ENCODE data around the gene ARL6IP4. TPM values are rescaled to one million over a fixed set of nuclear protein-coding genes. Genes with fewer than 3 reads are reported as not detected.

The ARL6IP4 gene
- total RNA-seq, 2 experiments from 2014 or later: 204 to 211 TPM

GRCh38 chr12:122964439-122965257 lies 15.8 kb upstream of the ARL6IP4 start:
- Mint-ChIP-seq H3K27me3 (no peaks in the 10 kb centered on the region), H3K9me3 (no peaks in the 10 kb centered on the region), H3K4me1 (peaks cover 9% of the 10 kb centered on the region), H3K27ac (peak overlapping the region; percentile 58), H3K36me3 (no peaks in the 10 kb centered on the region), H3K4me3 (peak overlapping the region; percentile 70)
- ATAC-seq (ENCODE audit: low read depth) (no peak), DNase-seq (no peak)
- POLR2A ChIA-PET: interaction anchor here (0.9 to 1.1 kb wide), 2 partner anchors 10 to 64 kb away, joined by 3 to 4 read pairs; partner anchors contain the start of gene OGFOD2

DNA sequence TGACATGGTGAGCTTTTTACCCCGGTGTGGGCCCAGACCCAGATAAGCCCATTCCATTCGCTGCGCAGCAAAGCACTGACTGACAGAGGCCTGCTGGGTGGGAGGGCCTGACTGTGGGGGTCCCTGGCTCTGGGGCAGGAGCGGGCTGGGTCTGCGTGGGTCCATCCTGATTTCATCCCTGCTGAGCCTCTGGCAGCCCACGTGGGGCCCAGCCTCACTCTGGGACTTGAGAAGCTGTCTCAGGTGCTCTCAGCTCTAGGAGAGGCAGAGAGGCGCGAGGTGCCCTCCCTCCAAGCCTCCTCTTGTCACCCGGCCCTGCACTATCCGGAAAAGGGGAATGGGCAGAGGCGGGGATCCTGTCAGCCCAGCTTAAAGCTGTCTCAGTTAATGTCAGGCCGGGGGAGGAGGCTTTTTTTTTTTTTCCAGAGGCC lies 15.1 kb upstream of the ARL6IP4 start:
- H3K4me3 Mint-ChIP-seq: peak overlapping the region; percentile 70
- no peaks in the 10 kb centered on the region for H3K36me3 Mint-ChIP-seq
- no peak for DNase-seq
- H3K4me1 Mint-ChIP-seq: peaks cover 9% of the 10 kb centered on the region
- H3K27me3 Mint-ChIP-seq: no peaks in the 10 kb centered on the region
- POLR2A ChIA-PET: interaction anchor here (0.9 to 2.4 kb wide), 4 partner anchors 9 to 268 kb away, joined by 3 to 23 read pairs (median 10); partner anchors contain the start of genes MPHOSPH9, MTRFR and OGFOD2
- no peak for ATAC-seq (ENCODE audit: low read depth)
- no peaks in the 10 kb centered on the region for H3K9me3 Mint-ChIP-seq
- no peak overlapping the region for H3K27ac Mint-ChIP-seq

- Mint-ChIP-seq H3K4me1 (peaks cover 9% of the 10 kb centered on the region), H3K9me3 (no peaks in the 10 kb centered on the region), H3K27me3 (no peaks in the 10 kb centered on the region), H3K27ac (no peak within 1 kb of the TSS), H3K4me3 (peak within 1 kb of the TSS; percentile 67), H3K36me3 (no peaks in the 10 kb centered on the region)
- peak; percentile 94 for DNase-seq
- ATAC-seq (ENCODE audit: low read depth): peak; percentile 97
- POLR2A ChIA-PET: interaction anchor here (0.6 to 2.4 kb wide), 7 partner anchors 9 to 272 kb away, joined by 3 to 23 read pairs (median 5); partner anchors contain the start of genes ARL6IP4, MPHOSPH9, MTRFR and OGFOD2
Measured at GRCh38 chr12:122965851-122966742, 14.4 kb upstream of the ARL6IP4 start, which contains the start of gene ABCB9. Gene ABCB9 (minus strand): TSS chr12:122966463. CDS start chr12:122960235, 6,228 bp downstream.

- Mint-ChIP-seq H3K4me3 (peak overlapping the region; percentile 3), H3K9me3 (no peaks in the 10 kb centered on the region), H3K27me3 (no peaks in the 10 kb centered on the region), H3K4me1 (peaks cover 9% of the 10 kb centered on the region), H3K27ac (no peak overlapping the region), H3K36me3 (no peaks in the 10 kb centered on the region)
- ATAC-seq (ENCODE audit: low read depth): no peak
- POLR2A ChIA-PET: interaction anchor here (0.5 to 2.4 kb wide), 8 partner anchors 8 to 630 kb away, joined by 3 to 23 read pairs (median 4); partner anchors contain the start of genes ARL6IP4, MPHOSPH9, MTRFR and OGFOD2
- DNase-seq: no peak
Measured at GRCh38 chr12:122966743-122967550, 13.5 kb upstream of the ARL6IP4 start.

DNA sequence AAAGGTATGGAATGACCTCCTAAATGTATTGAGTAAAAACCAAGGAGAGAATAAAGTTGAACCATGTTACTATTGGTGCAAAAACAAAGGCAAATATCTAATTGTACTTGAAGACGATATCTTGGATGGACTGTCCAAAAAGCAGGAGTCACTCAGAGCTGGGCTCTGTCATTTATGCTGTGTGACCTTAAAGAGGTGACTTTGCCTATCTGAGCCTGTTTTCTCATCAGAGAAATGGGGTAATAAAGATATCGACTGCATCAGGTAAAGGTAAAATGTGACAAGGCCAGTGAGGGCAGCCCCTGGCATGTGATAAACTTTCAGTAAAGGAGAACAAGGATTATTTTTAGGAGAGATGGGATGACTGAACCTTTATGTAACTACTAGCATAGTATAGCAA lies 12.4 kb upstream of the ARL6IP4 start:
- H3K4me1 Mint-ChIP-seq: peaks cover 9% of the 10 kb centered on the region
- no peak overlapping the region for H3K27ac Mint-ChIP-seq
- H3K36me3 Mint-ChIP-seq: no peaks in the 10 kb centered on the region
- H3K9me3 Mint-ChIP-seq: no peaks in the 10 kb centered on the region
- POLR2A ChIA-PET: interaction anchor here (0.7 kb wide), 1 partner anchor 437 kb away, joined by 5 read pairs; no protein-coding TSS in a partner anchor
- no peak overlapping the region for H3K4me3 Mint-ChIP-seq
- no peak for ATAC-seq (ENCODE audit: low read depth)
- DNase-seq: no peak
- no peaks in the 10 kb centered on the region for H3K27me3 Mint-ChIP-seq

GRCh38 chr12:122969676-122970075 lies 10.8 kb upstream of the ARL6IP4 start:
- Mint-ChIP-seq H3K4me3 (no peak overlapping the region), H3K4me1 (peaks cover 10% of the 10 kb centered on the region), H3K9me3 (no peaks in the 10 kb centered on the region), H3K36me3 (no peaks in the 10 kb centered on the region), H3K27ac (no peak overlapping the region), H3K27me3 (no peaks in the 10 kb centered on the region)
- POLR2A ChIA-PET: interaction anchor here (1.0 to 1.7 kb wide), 2 partner anchors 13 to 68 kb away, joined by 3 to 6 read pairs; no protein-coding TSS in a partner anchor
- ATAC-seq (ENCODE audit: low read depth) (no peak), DNase-seq (no peak)

- Mint-ChIP-seq H3K9me3 (no peaks in the 10 kb centered on the region), H3K4me1 (peaks cover 13% of the 10 kb centered on the region), H3K4me3 (peak overlapping the region; percentile 94), H3K36me3 (no peaks in the 10 kb centered on the region), H3K27me3 (no peaks in the 10 kb centered on the region), H3K27ac (peak overlapping the region; percentile 98)
- DNase-seq (peak; percentile 98), ATAC-seq (ENCODE audit: low read depth) (peak; percentile 80)
- POLR2A ChIA-PET: interaction anchor here (0.6 to 3.5 kb wide), 14 partner anchors 8 to 628 kb away, joined by 3 to 42 read pairs (median 3); partner anchors contain the start of genes ABCB9, MPHOSPH9, MTRFR and PITPNM2
Measured at GRCh38 chr12:122974274-122974891, 6.1 kb upstream of the ARL6IP4 start.

DNA sequence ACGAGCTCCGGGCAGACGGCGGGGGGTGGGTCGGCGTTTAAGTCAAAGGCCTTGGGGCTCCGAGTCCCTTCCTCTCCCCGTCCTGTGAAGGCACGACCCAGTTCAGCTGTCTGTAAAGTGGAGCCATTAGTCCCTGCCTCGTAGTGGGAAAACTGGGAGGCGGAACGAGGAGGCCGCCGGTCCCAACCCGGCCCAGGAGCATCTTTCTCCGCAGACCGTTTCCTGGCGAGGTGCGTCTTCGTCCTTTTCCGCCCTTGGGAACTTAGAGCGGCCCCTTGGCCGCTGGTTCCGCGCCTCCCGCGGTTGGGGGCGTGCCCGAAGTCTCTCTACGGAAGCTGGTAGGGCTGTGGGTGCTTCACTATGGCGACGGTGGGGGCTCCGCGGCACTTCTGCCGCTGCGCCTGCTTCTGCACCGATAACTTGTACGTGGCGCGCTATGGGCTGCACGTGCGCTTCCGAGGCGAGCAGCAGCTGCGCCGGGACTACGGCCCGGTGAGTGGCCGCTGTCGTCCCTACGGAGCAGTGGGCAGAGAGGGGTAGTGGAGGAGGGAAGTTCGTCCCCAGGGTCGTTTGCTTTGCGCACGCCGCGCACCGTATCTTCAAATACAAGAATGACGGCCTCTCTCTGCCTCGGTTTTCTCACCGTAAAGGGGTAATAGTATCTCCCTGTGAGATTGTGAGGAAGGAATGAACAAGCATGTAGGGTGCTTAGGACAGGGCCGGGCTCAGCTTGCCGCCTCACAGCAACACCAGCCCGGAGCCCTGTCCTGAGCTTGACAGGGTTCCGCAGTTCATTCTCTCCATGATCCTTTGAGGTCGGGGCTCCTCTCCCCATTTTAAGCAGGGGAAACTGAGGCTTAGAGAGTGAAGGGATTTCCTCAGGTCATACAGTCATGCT lies 5.3 kb upstream of the ARL6IP4 start, which contains the start of gene OGFOD2:
OGFOD2 (plus strand) TSS at position 353 of the 898 bp plus-strand sequence; CDS start at position 361, 8 bp downstream.
- H3K4me1 Mint-ChIP-seq: peaks cover 18% of the 10 kb centered on the region
- H3K27ac Mint-ChIP-seq: peak within 1 kb of the TSS; percentile 98
- ATAC-seq (ENCODE audit: low read depth): peak; percentile 80
- H3K9me3 Mint-ChIP-seq: no peaks in the 10 kb centered on the region
- peak within 1 kb of the TSS; percentile 94 for H3K4me3 Mint-ChIP-seq
- POLR2A ChIA-PET: interaction anchor here (0.5 to 3.5 kb wide), 22 partner anchors 9 to 628 kb away, joined by 3 to 42 read pairs (median 3); partner anchors contain the start of genes ABCB9, MPHOSPH9, MTRFR and PITPNM2
- DNase-seq: peak; percentile 95
- no peaks in the 10 kb centered on the region for H3K27me3 Mint-ChIP-seq
- H3K36me3 Mint-ChIP-seq: no peaks in the 10 kb centered on the region

DNA sequence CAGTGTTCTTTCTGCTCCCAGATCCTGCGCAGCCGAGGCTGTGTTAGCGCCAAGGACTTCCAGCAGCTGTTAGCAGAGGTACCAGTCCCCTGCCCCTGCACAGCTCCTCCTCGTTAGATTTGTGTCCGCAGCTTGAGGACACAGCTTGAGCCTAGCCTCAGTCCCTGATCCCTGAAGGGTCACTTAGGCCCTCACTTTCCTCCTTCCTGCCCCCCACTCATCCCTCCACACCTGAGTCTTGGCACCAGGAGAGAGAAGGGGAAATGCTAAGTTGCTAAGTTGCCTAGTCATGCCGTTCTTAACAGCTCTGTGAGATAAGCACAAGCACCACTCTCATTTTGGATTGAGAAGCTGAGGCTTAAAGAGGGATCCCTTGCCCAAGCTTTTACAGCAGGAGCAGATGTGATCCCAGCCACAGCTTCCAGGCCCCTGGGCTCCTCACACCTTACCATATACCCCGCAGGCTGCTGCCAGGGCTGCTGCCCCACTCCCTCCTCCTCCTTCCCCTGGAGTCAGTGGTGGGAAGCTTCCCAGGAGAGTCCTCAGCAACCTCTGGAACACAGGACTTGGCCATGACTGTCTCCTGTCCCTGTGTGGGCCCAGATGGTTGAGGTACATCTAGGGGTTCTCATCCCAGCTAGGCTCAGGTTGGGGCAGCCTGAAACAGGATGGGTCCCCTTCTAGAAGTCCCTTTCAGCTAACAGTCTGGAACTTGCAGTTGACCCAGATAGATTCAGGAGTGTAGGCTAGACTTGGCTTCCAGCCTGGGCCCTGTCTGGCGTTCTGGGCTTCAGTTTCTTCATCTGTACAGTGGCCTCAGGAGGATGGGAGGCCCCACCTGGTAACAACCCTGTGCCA lies 4.5 kb upstream of the ARL6IP4 start:
- no peaks in the 10 kb centered on the region for H3K9me3 Mint-ChIP-seq
- H3K27ac Mint-ChIP-seq: peak overlapping the region; percentile 98
- H3K36me3 Mint-ChIP-seq: peaks cover 1% of the 10 kb centered on the region
- peaks cover 18% of the 10 kb centered on the region for H3K4me1 Mint-ChIP-seq
- DNase-seq: no peak
- POLR2A ChIA-PET: interaction anchor here (0.5 to 3.5 kb wide), 12 partner anchors 10 to 262 kb away, joined by 3 to 42 read pairs (median 4); partner anchors contain the start of genes ABCB9, MPHOSPH9 and MTRFR
- no peak for ATAC-seq (ENCODE audit: low read depth)
- H3K4me3 Mint-ChIP-seq: peak overlapping the region; percentile 94
- H3K27me3 Mint-ChIP-seq: no peaks in the 10 kb centered on the region

- DNase-seq: no peak
Measured at GRCh38 chr12:122976648-122976975, 3.9 kb upstream of the ARL6IP4 start.

More at GRCh38 chr12:122976648-122976975, 3.9 kb upstream of the ARL6IP4 start:
- no peak overlapping the region for H3K27ac Mint-ChIP-seq
- ATAC-seq (ENCODE audit: low read depth): no peak
- no peaks in the 10 kb centered on the region for H3K27me3 Mint-ChIP-seq
- POLR2A ChIA-PET: interaction anchor here (2.8 to 3.5 kb wide), 3 partner anchors 10 to 256 kb away, joined by 18 to 42 read pairs (median 23); partner anchors contain the start of genes ABCB9, MPHOSPH9 and MTRFR
- no peaks in the 10 kb centered on the region for H3K9me3 Mint-ChIP-seq
- peak overlapping the region; percentile 94 for H3K4me3 Mint-ChIP-seq
- H3K36me3 Mint-ChIP-seq: peaks cover 4% of the 10 kb centered on the region
- peaks cover 20% of the 10 kb centered on the region for H3K4me1 Mint-ChIP-seq

Data from activated naive CD8-positive, alpha-beta T cell treated with anti-CD3 and anti-CD28 coated beads, Interleukin-2, amount 10 ng/mL, durations not matched to agents 7 days and 5 days (primary cell).